ENCODE data around the gene RPL22. TPM values are rescaled to one million over a fixed set of nuclear protein-coding genes. Genes with fewer than 3 reads are reported as not detected.

The RPL22 gene
- polyA plus RNA-seq (2013, experiment 1 of 2; ENCODE audit: insufficient read length): 382 TPM
- polyA plus RNA-seq (2013, experiment 2 of 2; ENCODE audit: insufficient read length): 391 TPM

GRCh38 chr1:6199298-6200187 lies at the start of gene RPL22:
RPL22 (minus strand) TSS chr1:6199595; CDS start chr1:6199573, 22 bp downstream.
- DNase-seq: peak; percentile 100

GRCh38 chr1:6248161-6248776 lies 48.9 kb upstream of the RPL22 start:
- DNase-seq: no peak

- DNase-seq: no peak
Measured at GRCh38 chr1:6247651-6248050, 48.3 kb upstream of the RPL22 start.

GRCh38 chr1:6246497-6247467 lies 47.4 kb upstream of the RPL22 start:
- peak; percentile 61 for DNase-seq

- no peak for DNase-seq
Measured at GRCh38 chr1:6245869-6246496, 46.6 kb upstream of the RPL22 start.

GRCh38 chr1:6245086-6245868 lies 45.9 kb upstream of the RPL22 start:
- DNase-seq: peak; percentile 71

- DNase-seq: no peak
Measured at GRCh38 chr1:6244401-6245049, 45.1 kb upstream of the RPL22 start.

GRCh38 chr1:6243993-6244392 lies 44.6 kb upstream of the RPL22 start, which contains the start of gene HES3:
HES3 (plus strand) TSS chr1:6244179; CDS start chr1:6244366, 187 bp downstream.
- no peak for DNase-seq

GRCh38 chr1:6243053-6243834 lies 43.8 kb upstream of the RPL22 start:
- no peak for DNase-seq

GRCh38 chr1:6241887-6242740 lies 42.7 kb upstream of the RPL22 start:
- no peak for DNase-seq

GRCh38 chr1:6241107-6241886 lies 41.9 kb upstream of the RPL22 start:
- no peak for DNase-seq

GRCh38 chr1:6239950-6240768 lies 40.8 kb upstream of the RPL22 start:
- peak; percentile 64 for DNase-seq

- DNase-seq: no peak
Measured at GRCh38 chr1:6239213-6239752, 39.9 kb upstream of the RPL22 start.

GRCh38 chr1:6237093-6237492 lies 37.7 kb upstream of the RPL22 start:
- DNase-seq: no peak

- DNase-seq: no peak
Measured at GRCh38 chr1:6235296-6235677, 35.9 kb upstream of the RPL22 start.

- peak; percentile 19 for DNase-seq
Measured at GRCh38 chr1:6234502-6235295, 35.3 kb upstream of the RPL22 start.
